ENCODE data around the gene RGS7.
A peak's percentile ranks its signal among the peaks of the same experiment; 100 is the strongest.
"Not testable (repeated sequence)": the region's sequence is repeated elsewhere in the genome, so short reads cannot be mapped to it uniquely, and the experiment has no call there.

The RGS7 gene

GRCh38 chr1:240991230-240991629 lies 365.8 kb downstream of the RGS7 start:
- no peak for TF ChIP-seq CTCF (IDR thresholded peaks at IDR 0.05; ENCODE audit: low read depth, low read length)
- no peak for DNase-seq (ENCODE audit: low read depth, low spot score)
- in situ Hi-C loops (cut with HindIII; ENCODE audit: low sequenced_read_pairs), result no loop called here
- no peak overlapping the region for H3K4me3 ChIP-seq (ENCODE audit: low read depth, low read length)

- peak; percentile 9 for DNase-seq (ENCODE audit: low read depth, low spot score)
- in situ Hi-C loops (cut with HindIII; ENCODE audit: low sequenced_read_pairs), result no loop called here
- no peak for TF ChIP-seq CTCF (IDR thresholded peaks at IDR 0.05; ENCODE audit: low read depth, low read length)
- H3K4me3 ChIP-seq (ENCODE audit: low read depth, low read length), result no peak overlapping the region
Observed at GRCh38 chr1:240987928-240988327, 369.1 kb downstream of the RGS7 start.

GRCh38 chr1:240985081-240985480 lies 371.9 kb downstream of the RGS7 start:
- in situ Hi-C loops (cut with HindIII; ENCODE audit: low sequenced_read_pairs), result no loop called here
- no peak overlapping the region for H3K4me3 ChIP-seq (ENCODE audit: low read depth, low read length)
- no peak for TF ChIP-seq CTCF (IDR thresholded peaks at IDR 0.05; ENCODE audit: low read depth, low read length)
- no peak for DNase-seq (ENCODE audit: low read depth, low spot score)

- no peak for DNase-seq (ENCODE audit: low read depth, low spot score)
- no peak for TF ChIP-seq CTCF (IDR thresholded peaks at IDR 0.05; ENCODE audit: low read depth, low read length)
- no peak overlapping the region for H3K4me3 ChIP-seq (ENCODE audit: low read depth, low read length)
- in situ Hi-C loops (cut with HindIII; ENCODE audit: low sequenced_read_pairs), result no loop called here
Observed at GRCh38 chr1:240980342-240980741, 376.7 kb downstream of the RGS7 start.

- no peak overlapping the region for H3K4me3 ChIP-seq (ENCODE audit: low read depth, low read length)
- in situ Hi-C loops (cut with HindIII; ENCODE audit: low sequenced_read_pairs), result no loop called here
- TF ChIP-seq CTCF (IDR thresholded peaks at IDR 0.05; ENCODE audit: low read depth, low read length), result no peak
- DNase-seq (ENCODE audit: low read depth, low spot score), result no peak
Observed at GRCh38 chr1:240976685-240977084, 380.3 kb downstream of the RGS7 start.

GRCh38 chr1:240973875-240974274 lies 383.1 kb downstream of the RGS7 start:
- TF ChIP-seq CTCF (IDR thresholded peaks at IDR 0.05; ENCODE audit: low read depth, low read length), result no peak
- in situ Hi-C loops (cut with HindIII; ENCODE audit: low sequenced_read_pairs), result no loop called here
- no peak overlapping the region for H3K4me3 ChIP-seq (ENCODE audit: low read depth, low read length)

GRCh38 chr1:240972059-240972458 lies 384.9 kb downstream of the RGS7 start:
- in situ Hi-C loops (cut with HindIII; ENCODE audit: low sequenced_read_pairs); H3K4me3 ChIP-seq (ENCODE audit: low read depth, low read length); DNase-seq (ENCODE audit: low read depth, low spot score): not testable (repeated sequence)

More at GRCh38 chr1:240973875-240974274, 383.1 kb downstream of the RGS7 start:
- no peak for DNase-seq (ENCODE audit: low read depth, low spot score)
